Progenitor cell of endocrine pancreas (in vitro differentiated cells): ENCODE measurements around the gene CIB2. TPM values are rescaled to one million over a fixed set of nuclear protein-coding genes. Genes with fewer than 3 reads are reported as not detected.

Source experiments
- DNase-seq: peaks from one replicate; pipeline ENCODE4 v3.0.0; 2021; ENCODE audit warnings: low spot score; ENCODE audit not compliant: unreplicated experiment
- H3K27ac Mint-ChIP-seq: 2 replicates; pipeline ENCODE4 v1.8.0; 2021; ENCODE audit warnings: mild to moderate bottlenecking, moderate library complexity, mixed read lengths
- H3K27me3 Mint-ChIP-seq: 2 replicates; pipeline ENCODE4 v1.8.0; 2021; ENCODE audit warnings: mixed read lengths
- H3K36me3 Mint-ChIP-seq: 2 replicates; pipeline ENCODE4 v1.8.0; 2022; ENCODE audit warnings: mixed read lengths; ENCODE audit not compliant: insufficient read depth
- H3K4me1 Mint-ChIP-seq: 2 replicates; pipeline ENCODE4 v1.8.0; 2021; ENCODE audit warnings: low read depth, mixed read lengths
- H3K4me3 Mint-ChIP-seq: 2 replicates; pipeline ENCODE4 v1.8.0; 2021; ENCODE audit warnings: low read depth, mild to moderate bottlenecking, moderate library complexity, mixed read lengths
- H3K9me3 Mint-ChIP-seq: 2 replicates; pipeline ENCODE4 v1.8.0; 2021; ENCODE audit warnings: low read depth, mixed read lengths
- CTCF ChIP-seq: fragments of 200-600 bp; sonication (generic); IDR thresholded peaks from one replicate; pipeline ENCODE4 v1.5.0; 2021; ENCODE audit warnings: antibody characterized with exemption, mild to moderate bottlenecking; ENCODE audit not compliant: unreplicated experiment
- total RNA-seq: library from RNA; stranded (reverse); gene quantifications from 2 replicates; pipeline ENCODE4 v1.2.1, GENCODE V29; 2021

CIB2 gene
- total RNA-seq, 1 donor from 2014 or later, result 44.9 TPM

- no peak for TF ChIP-seq CTCF
- H3K4me3 Mint-ChIP-seq, result no peak overlapping the region
- peaks cover 9% of the 10 kb centered on the region for H3K36me3 Mint-ChIP-seq
- no peaks in the 10 kb centered on the region for H3K4me1 Mint-ChIP-seq
- DNase-seq, result no peak
- no peaks in the 10 kb centered on the region for H3K27me3 Mint-ChIP-seq
- no peaks in the 10 kb centered on the region for H3K9me3 Mint-ChIP-seq
- H3K27ac Mint-ChIP-seq, result no peak overlapping the region
Observed at GRCh38 chr15:78107471-78107870, 23.8 kb downstream of the CIB2 start.

- H3K4me1 Mint-ChIP-seq, result no peaks in the 10 kb centered on the region
- no peak overlapping the region for H3K4me3 Mint-ChIP-seq
- no peak for TF ChIP-seq CTCF
- H3K27ac Mint-ChIP-seq, result no peak overlapping the region
- no peaks in the 10 kb centered on the region for H3K9me3 Mint-ChIP-seq
- DNase-seq, result no peak
- no peaks in the 10 kb centered on the region for H3K27me3 Mint-ChIP-seq
- H3K36me3 Mint-ChIP-seq, result peaks cover 9% of the 10 kb centered on the region
Observed at GRCh38 chr15:78105476-78106241, 25.6 kb downstream of the CIB2 start.

DNA sequence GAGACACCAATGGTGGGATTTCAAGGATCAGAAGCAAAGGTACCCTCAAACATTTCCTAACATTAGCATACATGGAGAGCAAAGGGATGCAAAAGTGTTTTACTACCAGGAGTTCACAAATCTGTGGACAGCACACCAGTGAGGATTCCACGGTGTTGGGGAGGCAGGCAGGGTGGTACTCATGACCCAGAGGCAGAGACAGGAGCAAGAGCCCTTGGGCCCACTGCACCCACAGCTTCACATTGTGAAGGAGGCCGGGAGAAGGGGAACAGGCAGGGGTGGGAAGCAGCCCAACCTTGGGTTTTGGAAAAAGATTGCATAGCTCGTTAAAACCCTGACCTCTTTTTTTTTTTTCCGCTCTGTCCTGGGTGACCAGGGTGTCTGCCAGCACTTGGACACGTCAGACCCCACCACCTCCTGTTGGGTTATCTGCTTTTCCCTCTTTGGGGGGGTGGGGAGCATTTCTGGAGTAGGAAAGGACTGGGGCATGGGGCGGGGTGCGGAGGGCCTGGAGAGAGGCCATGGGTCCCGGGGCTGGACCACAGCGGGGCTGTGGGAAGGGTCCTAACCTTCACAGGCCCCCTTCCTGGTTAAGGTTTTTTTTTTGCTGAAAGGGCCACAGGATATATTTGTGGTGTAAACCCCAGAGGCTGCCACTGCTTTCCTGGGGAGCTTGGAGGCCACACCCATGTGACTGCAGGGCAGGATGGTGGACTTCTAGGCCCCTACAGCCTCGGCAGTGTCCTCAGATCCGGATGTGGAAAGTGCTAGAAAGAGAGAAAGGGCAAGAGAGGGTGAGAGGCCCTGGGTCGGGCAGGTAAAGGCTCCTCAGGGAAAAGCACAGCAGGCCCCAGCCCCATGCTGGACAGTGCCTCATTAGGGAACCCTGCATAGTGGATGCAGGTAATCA lies 26.4 kb downstream of the CIB2 start:
- Mint-ChIP-seq H3K27ac (no peak overlapping the region), H3K4me1 (no peaks in the 10 kb centered on the region), H3K27me3 (no peaks in the 10 kb centered on the region), H3K4me3 (no peak overlapping the region), H3K36me3 (peaks cover 9% of the 10 kb centered on the region), H3K9me3 (no peaks in the 10 kb centered on the region)
- no peak for TF ChIP-seq CTCF
- DNase-seq, result no peak

GRCh38 chr15:78104119-78104479 lies 27.1 kb downstream of the CIB2 start:
- Mint-ChIP-seq H3K4me3 (no peak overlapping the region), H3K9me3 (no peaks in the 10 kb centered on the region), H3K4me1 (no peaks in the 10 kb centered on the region), H3K27me3 (no peaks in the 10 kb centered on the region), H3K36me3 (peaks cover 9% of the 10 kb centered on the region), H3K27ac (no peak overlapping the region)
- no peak for DNase-seq
- no peak for TF ChIP-seq CTCF

- Mint-ChIP-seq H3K4me1 (no peaks in the 10 kb centered on the region), H3K27me3 (no peaks in the 10 kb centered on the region), H3K36me3 (peaks cover 9% of the 10 kb centered on the region), H3K9me3 (no peaks in the 10 kb centered on the region), H3K4me3 (no peak overlapping the region), H3K27ac (no peak overlapping the region)
- DNase-seq, result no peak
- no peak for TF ChIP-seq CTCF
Observed at GRCh38 chr15:78103406-78104118, 27.7 kb downstream of the CIB2 start.
